GM23338 (cell line): ENCODE data around the gene ABCD1. TPM values are rescaled to one million over a fixed set of nuclear protein-coding genes. Genes with fewer than 3 reads are reported as not detected.

Source experiments
- ATAC-seq: fragments of 200-7000 bp; cut with Tn5 transposase; 3 replicates; pipeline ENCODE4 v1.9.1; 2020
- DNase-seq: peaks from one replicate; pipeline ENCODE4 v3.0.0-alpha.2; 2015; ENCODE audit warnings: low spot score
- H2AFZ ChIP-seq: fragments of 200-600 bp; sonication (generic); 2 replicates; pipeline ENCODE4 v1.8.0; 2016; ENCODE audit warnings: antibody characterized with exemption, mild to moderate bottlenecking, moderate library complexity
- H3F3A ChIP-seq: fragments of 200-600 bp; sonication (generic); replicated peaks from 2 replicates; pipeline ENCODE4 v1.8.0; 2017; ENCODE audit warnings: antibody characterized with exemption, mixed run types, low read depth
- H3K27ac ChIP-seq: fragments of 200-600 bp; sonication (generic); 2 replicates; pipeline ENCODE4 v1.6.1; 2016; ENCODE audit warnings: low read depth
- H3K27me3 ChIP-seq: fragments of 200-600 bp; sonication (generic); 2 replicates; pipeline ENCODE4 v1.8.0; 2016; ENCODE audit warnings: mild to moderate bottlenecking, mixed run types, moderate library complexity; ENCODE audit not compliant: insufficient read depth
- H3K36me3 ChIP-seq: fragments of 200-600 bp; sonication (generic); 2 replicates; pipeline ENCODE4 v1.8.0; 2016; ENCODE audit warnings: mild to moderate bottlenecking; ENCODE audit not compliant: insufficient read depth
- H3K4me1 ChIP-seq: fragments of 200-600 bp; sonication (generic); 2 replicates; pipeline ENCODE4 v1.8.0; 2016; ENCODE audit warnings: mild to moderate bottlenecking, moderate library complexity; ENCODE audit not compliant: insufficient read depth
- H3K4me2 ChIP-seq: fragments of 200-600 bp; sonication (generic); 2 replicates; pipeline ENCODE4 v1.7.1; 2017; ENCODE audit warnings: mixed run types
- H3K4me3 ChIP-seq: fragments of 200-600 bp; sonication (generic); 2 replicates; pipeline ENCODE4 v1.6.1; 2016; ENCODE audit warnings: mixed run types
- H3K79me2 ChIP-seq: fragments of 200-600 bp; sonication (generic); replicated peaks from 2 replicates; pipeline ENCODE4 v1.8.0; 2017; ENCODE audit warnings: mild to moderate bottlenecking; ENCODE audit not compliant: insufficient read depth
- H3K9me2 ChIP-seq: fragments of 200-600 bp; sonication (generic); 2 replicates; pipeline ENCODE4 v1.8.0; 2017; ENCODE audit not compliant: insufficient read depth
- H4K20me1 ChIP-seq: fragments of 200-600 bp; sonication (generic); replicated peaks from 2 replicates; pipeline ENCODE4 v1.8.0; 2017; ENCODE audit warnings: mild to moderate bottlenecking; ENCODE audit not compliant: insufficient read depth
- H3K27ac Mint-ChIP-seq: 2 replicates; pipeline ENCODE4 v1.8.0; 2020; ENCODE audit warnings: inconsistent platforms, mild to moderate bottlenecking, moderate library complexity, mixed read lengths
- H3K27me3 Mint-ChIP-seq: 3 replicates; pipeline ENCODE4 v1.8.0; 2022; ENCODE audit warnings: low read depth, mild to moderate bottlenecking, moderate library complexity, mixed read lengths, inconsistent platforms; ENCODE audit not compliant: insufficient read depth, poor library complexity
- H3K36me3 Mint-ChIP-seq: 3 replicates; pipeline ENCODE4 v1.8.0; 2021; ENCODE audit warnings: low read depth, mild to moderate bottlenecking, inconsistent platforms, moderate library complexity, mixed read lengths
- H3K4me1 Mint-ChIP-seq: 3 replicates; pipeline ENCODE4 v1.8.0; 2020; ENCODE audit warnings: mild to moderate bottlenecking, inconsistent platforms, mixed read lengths
- H3K4me3 Mint-ChIP-seq: 3 replicates; pipeline ENCODE4 v1.8.0; 2021; ENCODE audit warnings: moderate library complexity, mild to moderate bottlenecking, inconsistent platforms, mixed read lengths
- H3K9me3 Mint-ChIP-seq: 3 replicates; pipeline ENCODE4 v1.8.0; 2020; ENCODE audit warnings: moderate library complexity, mild to moderate bottlenecking, inconsistent platforms, mixed read lengths
- CREB1 ChIP-seq: fragments of 250-450 bp; sonication (Bioruptor Pico); IDR thresholded peaks from 2 replicates; pipeline ENCODE4 v1.5.0; 2020; ENCODE audit warnings: low read depth, mild to moderate bottlenecking, moderate library complexity
- CTCF ChIP-seq, 2 experiments: fragments of 200-600 bp in 1 of 2; sonication (generic) in 1 of 2; conservative IDR thresholded peaks; 2 replicates each; pipeline versions ENCODE4 v1.5.1 to v1.6.1; 2016 to 2017; ENCODE audit warnings: antibody characterized with exemption in 2 of 2, low read depth in 2 of 2, mild to moderate bottlenecking in 2 of 2, moderate library complexity in 1 of 2
- ETS1 ChIP-seq: IDR thresholded peaks from 2 replicates; pipeline ENCODE4 v1.6.1; 2016; ENCODE audit warnings: antibody characterized with exemption
- EZH2 ChIP-seq: fragments of 200-600 bp; sonication (generic); IDR thresholded peaks from one replicate; pipeline ENCODE4 v1.8.0; 2017; ENCODE audit warnings: antibody characterized with exemption, mild to moderate bottlenecking, low read depth; ENCODE audit not compliant: unreplicated experiment
- ZNF114 ChIP-seq: fragments of 250-450 bp; sonication (Bioruptor Pico); IDR thresholded peaks from 2 replicates; pipeline ENCODE4 v1.5.0; 2020; ENCODE audit warnings: mild to moderate bottlenecking, moderate library complexity
- ZNF462 ChIP-seq: fragments of 250-450 bp; sonication (Bioruptor Pico); IDR thresholded peaks from 2 replicates; pipeline ENCODE4 v1.5.0; 2020; ENCODE audit warnings: mild to moderate bottlenecking, moderate library complexity
- polyA plus RNA-seq: library from polyadenylated mRNA; unstranded; fragments of >200 nt; fragmentation: Nextera tagmentation; extraction: Ambion mirVana; gene quantifications from 2 replicates; pipeline ENCODE4 v1.2.1, GENCODE V29; 2016
- total RNA-seq: library from RNA; depleted of rRNA; stranded (reverse); fragments of >200 nt; shearing (Covaris generic); gene quantifications from 2 replicates; pipeline ENCODE4 v1.2.3, GENCODE V29; 2014

ABCD1 gene
- total and polyA plus RNA-seq, 2 experiments from 2014 or later: 2.4 to 8.9 TPM

- no peaks in the 10 kb centered on the region for H3K36me3 Mint-ChIP-seq
- H3K27ac Mint-ChIP-seq: no peak overlapping the region
- TF ChIP-seq ZNF114 (CRISPR knock-in tag) (no peak), CTCF (conservative IDR thresholded peaks at IDR 0.05; ENCODE audit: low read depth in 2 of 2) (peak in 1 of 2 experiments; percentile 18; a peak in 1 of 4 replicates)
- Histone ChIP-seq H3F3A (no peaks in the 10 kb centered on the region), H3K36me3 (no peaks in the 10 kb centered on the region), H3K9me2 (no peaks in the 10 kb centered on the region), H3K4me2 (no peak overlapping the region), H3K27me3 (no peaks in the 10 kb centered on the region), H3K4me3 (no peak overlapping the region), H3K4me1 (no peaks in the 10 kb centered on the region), H4K20me1 (no peaks in the 10 kb centered on the region), H3K27ac (no peak overlapping the region), H3K79me2 (no peaks in the 10 kb centered on the region), H2AFZ (no peak overlapping the region)
- H3K4me3 Mint-ChIP-seq: no peak overlapping the region
- H3K4me1 Mint-ChIP-seq: no peaks in the 10 kb centered on the region
- no peak for DNase-seq
- no peaks in the 10 kb centered on the region for H3K9me3 Mint-ChIP-seq
- no peaks in the 10 kb centered on the region for H3K27me3 Mint-ChIP-seq
- ATAC-seq: no peak; the same call in 2 of the 3 replicates
Measured at GRCh38 chrX:153755136-153755535, 30.5 kb downstream of the ABCD1 start.

GRCh38 chrX:153761863-153762262 lies 37.2 kb downstream of the ABCD1 start:
- Histone ChIP-seq H3K79me2 (no peaks in the 10 kb centered on the region), H3K36me3 (no peaks in the 10 kb centered on the region), H3K27me3 (no peaks in the 10 kb centered on the region), H3K4me1 (no peaks in the 10 kb centered on the region), H3K27ac (no peak overlapping the region), H3K9me2 (no peaks in the 10 kb centered on the region), H4K20me1 (no peaks in the 10 kb centered on the region), H3K4me2 (no peak overlapping the region), H3F3A (no peaks in the 10 kb centered on the region), H2AFZ (no peak overlapping the region), H3K4me3 (no peak overlapping the region)
- H3K9me3 Mint-ChIP-seq: no peaks in the 10 kb centered on the region
- TF ChIP-seq CREB1 (CRISPR knock-in tag) (no peak), ETS1 (no peak)
- H3K36me3 Mint-ChIP-seq: no peaks in the 10 kb centered on the region
- DNase-seq (no peak), ATAC-seq (no peak)
- H3K4me1 Mint-ChIP-seq: peaks cover 5% of the 10 kb centered on the region; the same call in 2 of the 3 replicates
- no peak overlapping the region for H3K27ac Mint-ChIP-seq
- H3K4me3 Mint-ChIP-seq: no peak overlapping the region
- H3K27me3 Mint-ChIP-seq: peaks cover 6% of the 10 kb centered on the region

- Histone ChIP-seq H2AFZ (no peak overlapping the region), H3K4me3 (no peak overlapping the region), H3K79me2 (no peaks in the 10 kb centered on the region), H4K20me1 (no peaks in the 10 kb centered on the region), H3K27me3 (no peaks in the 10 kb centered on the region), H3F3A (no peaks in the 10 kb centered on the region), H3K27ac (no peak overlapping the region), H3K4me1 (no peaks in the 10 kb centered on the region), H3K9me2 (no peaks in the 10 kb centered on the region), H3K4me2 (no peak overlapping the region), H3K36me3 (no peaks in the 10 kb centered on the region)
- Mint-ChIP-seq H3K36me3 (no peaks in the 10 kb centered on the region), H3K4me1 (peaks cover 5% of the 10 kb centered on the region; the same call in 2 of the 3 replicates), H3K27me3 (peaks cover 6% of the 10 kb centered on the region), H3K9me3 (no peaks in the 10 kb centered on the region), H3K27ac (no peak overlapping the region), H3K4me3 (no peak overlapping the region)
- DNase-seq: no peak
- no peak for ATAC-seq
- TF ChIP-seq ZNF462 (CRISPR knock-in tag) (no peak), EZH2 (no peak)
Measured at GRCh38 chrX:153762626-153763173, 38.0 kb downstream of the ABCD1 start.
